ENCODE data around the gene NARS2. TPM values are rescaled to one million over a fixed set of nuclear protein-coding genes. Genes with fewer than 3 reads are reported as not detected.
"Not testable (repeated sequence)": the region's sequence is repeated elsewhere in the genome, so short reads cannot be mapped to it uniquely, and the experiment has no call there.

The NARS2 gene, protein sequence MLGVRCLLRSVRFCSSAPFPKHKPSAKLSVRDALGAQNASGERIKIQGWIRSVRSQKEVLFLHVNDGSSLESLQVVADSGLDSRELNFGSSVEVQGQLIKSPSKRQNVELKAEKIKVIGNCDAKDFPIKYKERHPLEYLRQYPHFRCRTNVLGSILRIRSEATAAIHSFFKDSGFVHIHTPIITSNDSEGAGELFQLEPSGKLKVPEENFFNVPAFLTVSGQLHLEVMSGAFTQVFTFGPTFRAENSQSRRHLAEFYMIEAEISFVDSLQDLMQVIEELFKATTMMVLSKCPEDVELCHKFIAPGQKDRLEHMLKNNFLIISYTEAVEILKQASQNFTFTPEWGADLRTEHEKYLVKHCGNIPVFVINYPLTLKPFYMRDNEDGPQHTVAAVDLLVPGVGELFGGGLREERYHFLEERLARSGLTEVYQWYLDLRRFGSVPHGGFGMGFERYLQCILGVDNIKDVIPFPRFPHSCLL
- total RNA-seq (2014; rRNA removed; shearing (Covaris generic)), result 51.8 and 59.1 TPM in 2 replicates

DNA sequence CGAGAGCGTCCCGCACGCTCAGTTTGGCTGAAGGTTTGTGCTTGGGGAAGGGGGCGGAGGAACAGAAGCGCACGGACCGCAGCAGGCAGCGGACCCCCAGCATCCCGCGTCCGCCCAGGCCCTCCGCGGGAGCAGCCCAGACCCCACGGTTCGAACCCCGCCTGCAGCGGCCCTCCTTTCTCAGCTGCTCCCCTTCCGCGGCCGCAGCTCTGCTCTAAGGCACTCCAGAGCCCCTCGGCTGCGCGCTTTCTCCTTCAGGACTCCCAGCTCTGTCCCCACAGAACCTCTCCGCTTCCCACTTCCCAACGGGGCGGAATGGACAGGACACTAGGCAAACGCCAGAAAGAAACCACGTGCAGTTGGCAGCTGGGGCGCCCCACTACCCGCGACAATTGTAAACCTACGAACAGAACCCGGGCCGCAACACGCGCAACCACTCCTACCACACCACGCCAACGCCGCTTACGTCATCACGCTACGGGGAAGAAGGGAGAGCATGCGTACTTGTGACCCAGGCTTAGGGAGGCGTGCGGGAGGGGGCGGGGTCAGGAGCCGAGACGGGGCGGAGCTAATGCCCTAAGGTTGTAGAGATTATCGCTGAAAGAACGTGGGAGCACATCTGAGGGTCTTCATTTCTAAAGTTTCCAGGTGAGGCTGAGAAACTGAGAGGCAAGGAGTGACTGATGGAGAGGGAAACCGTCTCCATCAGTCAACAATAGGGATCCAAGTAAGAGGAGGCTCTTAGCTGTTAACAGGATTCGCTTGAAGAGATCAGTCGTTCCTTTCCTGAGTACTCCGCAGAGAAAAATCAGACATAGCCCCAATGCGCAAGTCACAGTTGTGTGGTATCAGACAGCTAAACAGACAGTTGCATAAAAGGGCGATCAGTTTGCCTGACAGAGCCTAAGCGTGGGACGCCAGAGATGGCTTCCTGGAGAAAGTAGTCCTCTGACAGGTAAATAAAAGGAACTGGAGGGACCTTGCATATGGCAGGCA is at the start of gene NARS2:
TSS of gene NARS2 (minus strand) at position 479 of the 996 bp plus-strand sequence. CDS start at position 103, 376 bp downstream.
- Histone ChIP-seq H3K36me3 (replicated peaks; ENCODE audit: control insufficient read depth, insufficient read depth, low read length) (peaks cover 4% of the 10 kb centered on the region), H3K4me3 (ENCODE audit: insufficient read depth, low read depth, low read length) (peak within 1 kb of the TSS; percentile 95), H3K27me3 (ENCODE audit: control insufficient read depth, insufficient read depth, low read length) (no peaks in the 10 kb centered on the region)
- DNase-seq, result peak; percentile 90

DNA sequence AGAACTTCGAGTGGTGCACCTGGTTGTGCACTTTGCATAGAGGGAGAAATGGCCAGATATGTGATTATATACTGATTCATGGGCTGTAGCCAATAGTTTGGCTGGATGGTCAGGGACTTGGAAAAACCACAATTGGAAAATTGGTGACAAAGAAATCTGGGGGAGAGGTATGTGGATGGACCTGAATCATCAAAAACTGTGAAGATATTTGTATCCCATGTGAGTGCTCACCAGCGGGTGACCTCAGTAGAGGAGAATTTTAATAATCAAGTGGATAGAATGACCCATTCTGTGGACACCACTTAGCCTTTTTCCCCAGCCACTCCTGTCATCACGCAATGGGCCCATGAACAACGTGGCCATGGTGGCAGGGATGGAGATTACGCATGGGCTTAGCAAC is 48.0 kb upstream of the NARS2 start:
- no peak overlapping the region for H3K4me3 ChIP-seq (ENCODE audit: insufficient read depth, low read depth, low read length)
- H3K36me3 ChIP-seq (replicated peaks; ENCODE audit: control insufficient read depth, insufficient read depth, low read length), result no peaks in the 10 kb centered on the region
- no peaks in the 10 kb centered on the region for H3K27me3 ChIP-seq (ENCODE audit: control insufficient read depth, insufficient read depth, low read length)
- no peak for DNase-seq

DNA sequence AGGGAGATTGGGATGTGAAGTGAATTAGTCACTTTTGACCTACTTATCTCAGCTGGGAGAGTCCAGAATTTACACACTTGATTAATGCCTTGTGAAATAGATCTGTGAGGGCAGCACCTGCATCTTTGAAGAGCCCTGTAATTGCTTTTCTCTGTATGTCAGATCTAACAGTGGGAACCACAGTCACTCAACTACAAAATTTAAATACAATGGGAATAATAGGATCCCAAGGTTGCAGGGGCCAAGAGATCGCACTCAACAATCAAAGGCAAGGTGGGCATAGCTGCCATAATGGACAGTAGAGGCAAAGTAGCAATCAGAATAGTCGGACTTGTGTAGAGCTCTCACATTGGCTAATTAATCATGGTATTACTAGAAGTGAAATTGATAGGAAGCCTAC is 45.5 kb upstream of the NARS2 start:
- Histone ChIP-seq H3K27me3 (ENCODE audit: control insufficient read depth, insufficient read depth, low read length) (no peaks in the 10 kb centered on the region), H3K4me3 (ENCODE audit: insufficient read depth, low read depth, low read length) (no peak overlapping the region), H3K36me3 (replicated peaks; ENCODE audit: control insufficient read depth, insufficient read depth, low read length) (no peaks in the 10 kb centered on the region)
- no peak for DNase-seq

DNA sequence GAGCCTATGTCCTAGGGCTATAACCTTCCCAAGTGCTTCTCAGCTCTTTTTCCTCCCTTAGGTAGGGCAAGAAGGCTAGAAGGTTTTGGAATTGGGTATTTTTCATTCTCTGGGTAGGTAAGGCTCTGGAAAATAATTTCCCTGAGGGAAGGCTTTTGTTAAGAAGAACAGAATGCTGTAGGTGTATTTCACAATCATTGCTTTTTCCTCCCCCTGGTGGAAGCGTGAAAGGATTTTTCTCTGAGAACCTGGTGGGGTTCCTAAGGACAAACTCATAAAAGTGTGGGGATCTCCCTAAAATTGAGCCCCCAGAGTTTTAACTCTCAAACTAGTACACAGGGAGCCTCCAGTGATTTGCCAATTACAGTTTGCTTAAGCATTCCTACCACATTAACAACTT is 41.1 kb upstream of the NARS2 start:
- Histone ChIP-seq H3K4me3 (ENCODE audit: insufficient read depth, low read depth, low read length) (no peak overlapping the region), H3K36me3 (replicated peaks; ENCODE audit: control insufficient read depth, insufficient read depth, low read length) (no peaks in the 10 kb centered on the region)
- DNase-seq, result no peak

DNA sequence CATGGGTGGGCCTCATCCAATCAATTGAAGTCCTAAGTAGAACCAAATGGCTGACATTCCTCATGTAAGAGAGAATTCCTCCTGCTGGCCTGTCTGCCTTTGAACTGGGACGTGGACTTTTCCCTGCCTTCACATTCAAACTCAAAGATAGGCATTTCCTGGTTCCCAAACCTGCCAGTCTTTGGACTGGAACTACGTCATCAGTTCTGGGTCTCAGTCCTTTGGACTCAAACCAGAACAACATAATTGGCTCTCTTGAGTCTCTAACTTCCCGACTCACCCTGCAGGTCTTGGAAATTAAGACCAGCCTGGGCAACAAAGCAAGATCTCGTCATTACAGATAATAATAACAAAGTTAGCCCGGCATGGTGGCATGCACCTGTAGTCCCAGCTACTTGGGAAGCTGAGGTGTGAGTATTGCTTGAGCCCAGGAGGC is 38.7 kb upstream of the NARS2 start:
- Histone ChIP-seq H3K27me3 (ENCODE audit: control insufficient read depth, insufficient read depth, low read length) (no peaks in the 10 kb centered on the region), H3K36me3 (replicated peaks; ENCODE audit: control insufficient read depth, insufficient read depth, low read length) (no peaks in the 10 kb centered on the region), H3K4me3 (ENCODE audit: insufficient read depth, low read depth, low read length) (no peak overlapping the region)
- no peak for DNase-seq

More for the DNA sequence above, 41.1 kb upstream of the NARS2 start:
- no peaks in the 10 kb centered on the region for H3K27me3 ChIP-seq (ENCODE audit: control insufficient read depth, insufficient read depth, low read length)

DNA sequence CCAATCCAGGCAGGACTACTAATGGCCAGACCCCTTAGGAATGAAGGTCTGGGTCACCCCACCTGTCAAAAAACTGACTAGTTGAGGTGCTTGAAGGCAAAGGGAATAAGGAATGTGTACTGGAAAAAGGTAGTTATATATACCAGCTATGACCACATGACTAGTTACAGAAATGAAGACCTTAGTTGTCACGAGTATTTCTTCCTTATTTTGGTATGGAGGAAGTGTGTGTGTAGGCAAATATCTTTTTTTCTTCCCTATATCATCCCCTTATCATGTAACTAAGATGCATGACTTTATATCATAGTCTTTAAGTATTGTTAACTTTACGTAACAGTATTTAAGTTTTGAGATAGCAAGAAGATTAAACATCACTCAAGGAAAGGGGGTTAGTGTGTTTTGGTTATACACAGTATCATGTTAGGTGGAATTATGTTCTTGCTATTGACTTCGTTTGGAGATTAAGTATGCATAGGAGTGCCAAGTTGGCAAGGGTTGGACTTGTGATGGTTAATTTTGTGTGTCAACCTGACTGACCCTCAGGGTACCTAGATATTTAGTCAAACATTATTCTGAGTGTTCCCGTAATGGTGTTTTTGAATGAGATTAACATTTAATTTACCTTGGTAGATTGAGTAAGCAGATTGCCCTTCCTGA is 38.2 kb upstream of the NARS2 start:
- no peak for DNase-seq
- Histone ChIP-seq H3K36me3 (replicated peaks; ENCODE audit: control insufficient read depth, insufficient read depth, low read length) (no peaks in the 10 kb centered on the region), H3K27me3 (ENCODE audit: control insufficient read depth, insufficient read depth, low read length) (no peaks in the 10 kb centered on the region), H3K4me3 (ENCODE audit: insufficient read depth, low read depth, low read length) (no peak overlapping the region)

DNA sequence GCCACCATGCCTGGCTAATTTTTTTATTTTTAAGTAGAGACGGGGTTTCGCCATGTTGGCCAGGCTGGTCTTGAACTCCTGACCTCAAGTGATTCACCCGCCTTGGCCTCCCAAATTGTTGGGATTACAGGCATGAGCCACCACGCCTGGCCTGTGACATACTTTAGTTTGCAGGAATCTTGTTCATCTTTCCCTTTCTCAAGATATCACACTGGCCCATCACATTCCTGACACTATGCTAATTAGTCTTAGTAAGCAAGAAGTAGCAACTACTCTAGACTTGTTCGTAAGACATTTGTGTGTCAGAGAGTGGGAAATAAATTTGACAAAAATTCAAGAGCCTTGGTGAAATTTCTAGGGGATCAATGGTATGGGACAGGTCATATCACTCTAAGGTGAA is 34.7 kb upstream of the NARS2 start:
- H3K4me3 ChIP-seq (ENCODE audit: insufficient read depth, low read depth, low read length); H3K27me3 ChIP-seq (ENCODE audit: control insufficient read depth, insufficient read depth, low read length); H3K36me3 ChIP-seq (replicated peaks; ENCODE audit: control insufficient read depth, insufficient read depth, low read length); DNase-seq: not testable (repeated sequence)

DNA sequence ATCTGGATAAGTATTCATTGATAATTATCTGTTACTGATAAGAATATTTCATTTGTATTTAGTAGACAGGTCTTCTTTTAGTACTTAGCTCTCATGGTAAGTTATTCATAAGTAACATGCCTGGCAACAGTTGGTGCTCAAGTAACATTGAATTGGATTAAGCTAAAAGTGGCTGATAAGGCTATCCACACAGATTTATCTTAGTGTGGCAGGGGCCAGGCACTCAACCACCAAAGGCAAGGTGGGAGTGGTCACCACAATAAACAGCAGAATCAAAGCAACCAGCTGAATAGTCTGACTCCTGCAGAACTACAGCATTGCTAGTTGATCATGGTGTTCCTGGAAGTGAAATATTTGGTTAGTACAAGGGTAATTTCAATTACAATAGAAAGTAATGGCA is 33.0 kb upstream of the NARS2 start:
- DNase-seq, result no peak
- Histone ChIP-seq H3K27me3 (ENCODE audit: control insufficient read depth, insufficient read depth, low read length) (no peaks in the 10 kb centered on the region), H3K4me3 (ENCODE audit: insufficient read depth, low read depth, low read length) (no peak overlapping the region), H3K36me3 (replicated peaks; ENCODE audit: control insufficient read depth, insufficient read depth, low read length) (no peaks in the 10 kb centered on the region)

DNA sequence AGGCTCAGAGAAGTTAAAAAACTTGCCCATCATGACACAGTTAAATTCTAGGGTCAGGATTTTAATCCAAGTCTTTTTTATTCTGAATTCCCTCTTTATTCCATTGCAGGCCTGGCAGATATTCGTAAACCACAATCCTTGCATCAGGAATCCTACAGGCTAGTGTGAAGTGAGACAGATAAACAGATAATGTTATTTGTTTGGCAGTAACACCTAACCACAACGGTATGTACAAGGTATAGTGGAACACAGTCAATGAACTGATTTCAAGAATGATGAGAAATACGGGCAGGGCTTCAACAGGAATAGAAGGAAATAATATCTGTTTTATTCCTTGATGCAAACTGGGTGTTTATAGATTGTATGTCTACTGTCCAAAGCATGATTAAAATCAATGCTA is 32.0 kb upstream of the NARS2 start:
- Histone ChIP-seq H3K4me3 (ENCODE audit: insufficient read depth, low read depth, low read length) (no peak overlapping the region), H3K27me3 (ENCODE audit: control insufficient read depth, insufficient read depth, low read length) (no peaks in the 10 kb centered on the region), H3K36me3 (replicated peaks; ENCODE audit: control insufficient read depth, insufficient read depth, low read length) (no peaks in the 10 kb centered on the region)
- DNase-seq, result no peak

DNA sequence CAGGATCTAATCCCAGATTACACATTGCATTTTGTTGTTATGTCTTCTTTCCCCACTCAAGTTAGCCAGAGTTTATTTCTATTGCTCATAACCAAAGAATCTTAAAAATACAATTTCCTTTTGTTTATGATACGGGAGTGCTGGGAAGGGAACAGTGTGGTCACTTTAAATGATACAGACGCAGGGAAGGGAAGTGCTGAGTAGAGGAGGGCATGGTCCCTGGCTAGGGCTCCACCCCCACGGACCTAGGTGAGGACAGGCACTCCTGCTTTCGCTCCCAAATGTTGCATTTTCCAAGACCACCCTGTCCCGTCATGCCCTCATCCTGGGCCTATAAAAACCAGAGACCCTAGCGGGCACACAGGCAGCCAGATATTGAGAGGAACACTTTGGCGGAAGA is 30.6 kb upstream of the NARS2 start:
- Histone ChIP-seq H3K36me3 (replicated peaks; ENCODE audit: control insufficient read depth, insufficient read depth, low read length) (no peaks in the 10 kb centered on the region), H3K27me3 (ENCODE audit: control insufficient read depth, insufficient read depth, low read length) (no peaks in the 10 kb centered on the region), H3K4me3 (ENCODE audit: insufficient read depth, low read depth, low read length) (no peak overlapping the region)
- no peak for DNase-seq

DNA sequence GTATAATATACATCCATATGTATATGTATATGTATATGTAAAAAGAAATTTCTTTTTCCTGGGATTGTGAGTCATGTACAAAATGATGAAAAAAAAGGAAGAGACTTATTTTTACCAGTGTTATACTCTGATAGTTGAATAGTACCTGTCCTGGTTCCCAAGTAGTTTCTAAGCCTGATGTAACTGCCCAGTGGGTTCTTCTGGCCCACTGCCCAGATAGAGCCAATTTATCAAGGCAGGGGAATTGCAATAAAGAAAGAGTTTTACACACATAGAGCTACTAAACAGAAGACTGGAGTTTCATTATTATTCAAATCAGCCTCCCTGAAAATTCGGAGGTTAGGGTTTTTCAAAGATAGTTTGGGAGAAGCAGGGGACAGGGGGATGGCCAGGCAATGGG is 29.1 kb upstream of the NARS2 start:
- Histone ChIP-seq H3K36me3 (replicated peaks; ENCODE audit: control insufficient read depth, insufficient read depth, low read length) (no peaks in the 10 kb centered on the region), H3K4me3 (ENCODE audit: insufficient read depth, low read depth, low read length) (no peak overlapping the region), H3K27me3 (ENCODE audit: control insufficient read depth, insufficient read depth, low read length) (no peaks in the 10 kb centered on the region)
- no peak for DNase-seq

DNA sequence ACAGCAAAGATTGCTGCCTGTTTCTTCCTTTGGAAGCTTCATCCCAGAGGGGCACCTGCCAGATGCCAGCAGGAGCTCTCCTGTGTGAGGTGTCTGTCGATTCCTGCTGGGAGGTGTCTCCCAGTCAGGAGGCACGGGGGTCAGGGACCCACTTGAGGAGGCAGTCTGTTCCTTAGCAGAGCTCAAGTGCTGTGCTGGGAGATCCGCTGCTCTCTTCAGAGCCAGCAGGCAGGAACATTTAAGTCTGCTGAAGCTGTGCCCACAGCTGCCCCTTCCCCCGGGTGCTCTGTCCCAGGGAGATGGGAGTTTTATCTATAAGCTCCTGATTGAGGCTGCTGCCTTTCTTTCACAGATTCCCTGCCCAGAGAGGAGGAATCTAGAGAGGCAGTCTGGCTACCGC is 28.1 kb upstream of the NARS2 start:
- H3K36me3 ChIP-seq (replicated peaks; ENCODE audit: control insufficient read depth, insufficient read depth, low read length); H3K27me3 ChIP-seq (ENCODE audit: control insufficient read depth, insufficient read depth, low read length); DNase-seq; H3K4me3 ChIP-seq (ENCODE audit: insufficient read depth, low read depth, low read length): not testable (repeated sequence)

DNA sequence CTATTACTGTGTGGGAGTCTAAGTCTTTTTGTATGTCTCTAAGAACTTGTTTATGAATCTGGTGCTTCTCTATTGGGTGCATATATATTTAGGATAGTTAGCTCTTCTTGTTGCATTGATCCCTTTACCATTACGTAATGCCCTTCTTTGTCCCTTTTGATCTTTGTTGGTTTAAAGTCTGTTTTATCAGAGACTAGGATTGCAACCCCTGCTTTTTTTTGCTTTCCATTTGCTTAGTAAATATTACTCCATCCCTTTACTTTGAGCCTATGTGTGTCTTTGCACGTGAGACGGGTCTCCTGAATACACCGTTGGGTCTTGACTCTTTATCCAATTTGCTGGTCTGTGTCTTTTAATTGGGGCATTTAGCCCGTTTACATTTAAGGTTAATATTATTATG is 26.4 kb upstream of the NARS2 start:
- H3K27me3 ChIP-seq (ENCODE audit: control insufficient read depth, insufficient read depth, low read length); H3K4me3 ChIP-seq (ENCODE audit: insufficient read depth, low read depth, low read length); DNase-seq; H3K36me3 ChIP-seq (replicated peaks; ENCODE audit: control insufficient read depth, insufficient read depth, low read length): not testable (repeated sequence)

DNA sequence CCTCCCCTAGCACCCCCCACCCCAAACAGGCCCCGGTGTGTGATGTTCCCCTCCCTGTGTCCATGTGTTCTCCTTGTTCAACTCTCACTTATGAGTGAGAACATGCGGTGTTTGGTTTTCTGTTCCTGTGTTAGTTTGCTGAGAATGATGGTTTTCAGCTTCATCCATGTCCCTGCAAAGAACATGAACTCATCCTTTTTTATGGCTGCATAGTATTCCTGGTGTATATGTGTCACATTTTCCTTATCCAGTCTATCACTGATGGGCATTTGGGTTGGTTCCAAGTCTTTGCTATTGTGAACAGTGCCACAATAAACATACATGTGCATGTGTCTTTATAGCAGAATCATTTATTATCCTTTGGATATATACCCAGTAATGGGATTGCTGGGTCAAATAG is 22.9 kb upstream of the NARS2 start:
- H3K4me3 ChIP-seq (ENCODE audit: insufficient read depth, low read depth, low read length); DNase-seq; H3K27me3 ChIP-seq (ENCODE audit: control insufficient read depth, insufficient read depth, low read length); H3K36me3 ChIP-seq (replicated peaks; ENCODE audit: control insufficient read depth, insufficient read depth, low read length): not testable (repeated sequence)

Data from H7 (cell line).